ENCODE data around the gene CUL3.

DNA sequence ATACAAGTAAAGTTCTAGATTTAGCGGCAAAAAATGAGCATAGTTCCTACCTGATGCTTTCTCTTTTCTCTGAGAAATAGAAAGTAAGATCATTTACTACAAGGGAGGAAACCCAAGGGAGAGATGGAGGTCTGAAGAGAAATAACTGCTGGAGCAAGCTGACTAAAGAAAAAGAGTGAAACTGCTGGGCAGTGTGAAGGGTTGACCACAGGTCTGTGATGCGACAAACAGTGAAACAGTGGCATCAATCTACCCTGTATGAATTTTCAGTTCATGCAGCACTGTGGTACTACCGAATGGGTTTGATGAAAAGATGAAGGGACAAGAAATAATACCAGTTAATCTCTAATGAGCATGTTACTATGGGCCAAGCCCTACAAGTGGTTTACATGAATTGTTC, 52.2 kb downstream of the CUL3 start:
- TF ChIP-seq POLR2AphosphoS5 (IDR thresholded peaks at IDR 0.05; ENCODE audit: insufficient read depth in 1 of 2, low read depth in 1 of 2) (no peak), POLR2A (IDR thresholded peaks at IDR 0.05) (no peak)
- TF ChIP-seq, protein P1, sequence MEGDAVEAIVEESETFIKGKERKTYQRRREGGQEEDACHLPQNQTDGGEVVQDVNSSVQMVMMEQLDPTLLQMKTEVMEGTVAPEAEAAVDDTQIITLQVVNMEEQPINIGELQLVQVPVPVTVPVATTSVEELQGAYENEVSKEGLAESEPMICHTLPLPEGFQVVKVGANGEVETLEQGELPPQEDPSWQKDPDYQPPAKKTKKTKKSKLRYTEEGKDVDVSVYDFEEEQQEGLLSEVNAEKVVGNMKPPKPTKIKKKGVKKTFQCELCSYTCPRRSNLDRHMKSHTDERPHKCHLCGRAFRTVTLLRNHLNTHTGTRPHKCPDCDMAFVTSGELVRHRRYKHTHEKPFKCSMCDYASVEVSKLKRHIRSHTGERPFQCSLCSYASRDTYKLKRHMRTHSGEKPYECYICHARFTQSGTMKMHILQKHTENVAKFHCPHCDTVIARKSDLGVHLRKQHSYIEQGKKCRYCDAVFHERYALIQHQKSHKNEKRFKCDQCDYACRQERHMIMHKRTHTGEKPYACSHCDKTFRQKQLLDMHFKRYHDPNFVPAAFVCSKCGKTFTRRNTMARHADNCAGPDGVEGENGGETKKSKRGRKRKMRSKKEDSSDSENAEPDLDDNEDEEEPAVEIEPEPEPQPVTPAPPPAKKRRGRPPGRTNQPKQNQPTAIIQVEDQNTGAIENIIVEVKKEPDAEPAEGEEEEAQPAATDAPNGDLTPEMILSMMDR (IDR thresholded peaks at IDR 0.05) = no peak

All from vagina (tissue), 2 donors.